ENCODE measurements around the gene LGALS9.

DNA sequence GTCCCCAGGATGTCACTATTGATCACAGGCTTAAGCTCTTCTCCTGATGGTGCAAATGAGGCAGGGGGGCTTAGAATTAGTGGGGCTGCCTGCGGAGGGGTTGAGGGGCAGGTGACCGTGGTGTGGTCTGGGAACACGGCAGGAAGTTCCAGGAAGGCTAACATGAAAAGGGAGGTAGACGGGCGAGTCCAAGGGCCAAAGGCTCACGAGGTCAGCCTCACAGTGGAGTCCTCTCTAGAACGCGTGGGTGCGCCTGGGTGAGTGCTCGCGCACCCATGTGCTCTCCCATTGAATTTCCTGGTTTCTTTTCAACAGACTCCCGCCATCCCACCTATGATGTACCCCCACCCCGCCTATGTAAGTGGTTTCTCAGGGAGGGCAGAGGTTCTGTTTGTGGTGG, 15.2 kb downstream of the LGALS9 start:
- TF ChIP-seq, protein P1, sequence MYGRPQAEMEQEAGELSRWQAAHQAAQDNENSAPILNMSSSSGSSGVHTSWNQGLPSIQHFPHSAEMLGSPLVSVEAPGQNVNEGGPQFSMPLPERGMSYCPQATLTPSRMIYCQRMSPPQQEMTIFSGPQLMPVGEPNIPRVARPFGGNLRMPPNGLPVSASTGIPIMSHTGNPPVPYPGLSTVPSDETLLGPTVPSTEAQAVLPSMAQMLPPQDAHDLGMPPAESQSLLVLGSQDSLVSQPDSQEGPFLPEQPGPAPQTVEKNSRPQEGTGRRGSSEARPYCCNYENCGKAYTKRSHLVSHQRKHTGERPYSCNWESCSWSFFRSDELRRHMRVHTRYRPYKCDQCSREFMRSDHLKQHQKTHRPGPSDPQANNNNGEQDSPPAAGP (tag by site-specific recombination; IDR thresholded peaks at IDR 0.05), result no peak
- TF ChIP-seq ZNF747 (tag by site-specific recombination; IDR thresholded peaks at IDR 0.05) (no peak), ZNF596 (tag by site-specific recombination; IDR thresholded peaks at IDR 0.05) (no peak), ZNF558 (tag by site-specific recombination; IDR thresholded peaks at IDR 0.05) (no peak)
- TF ChIP-seq, protein P2, sequence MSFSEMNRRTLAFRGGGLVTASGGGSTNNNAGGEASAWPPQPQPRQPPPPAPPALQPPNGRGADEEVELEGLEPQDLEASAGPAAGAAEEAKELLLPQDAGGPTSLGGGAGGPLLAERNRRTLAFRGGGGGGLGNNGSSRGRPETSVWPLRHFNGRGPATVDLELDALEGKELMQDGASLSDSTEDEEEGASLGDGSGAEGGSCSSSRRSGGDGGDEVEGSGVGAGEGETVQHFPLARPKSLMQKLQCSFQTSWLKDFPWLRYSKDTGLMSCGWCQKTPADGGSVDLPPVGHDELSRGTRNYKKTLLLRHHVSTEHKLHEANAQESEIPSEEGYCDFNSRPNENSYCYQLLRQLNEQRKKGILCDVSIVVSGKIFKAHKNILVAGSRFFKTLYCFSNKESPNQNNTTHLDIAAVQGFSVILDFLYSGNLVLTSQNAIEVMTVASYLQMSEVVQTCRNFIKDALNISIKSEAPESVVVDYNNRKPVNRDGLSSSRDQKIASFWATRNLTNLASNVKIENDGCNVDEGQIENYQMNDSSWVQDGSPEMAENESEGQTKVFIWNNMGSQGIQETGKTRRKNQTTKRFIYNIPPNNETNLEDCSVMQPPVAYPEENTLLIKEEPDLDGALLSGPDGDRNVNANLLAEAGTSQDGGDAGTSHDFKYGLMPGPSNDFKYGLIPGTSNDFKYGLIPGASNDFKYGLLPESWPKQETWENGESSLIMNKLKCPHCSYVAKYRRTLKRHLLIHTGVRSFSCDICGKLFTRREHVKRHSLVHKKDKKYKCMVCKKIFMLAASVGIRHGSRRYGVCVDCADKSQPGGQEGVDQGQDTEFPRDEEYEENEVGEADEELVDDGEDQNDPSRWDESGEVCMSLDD (tag by site-specific recombination; IDR thresholded peaks at IDR 0.05), result no peak
- TF ChIP-seq, protein P3, sequence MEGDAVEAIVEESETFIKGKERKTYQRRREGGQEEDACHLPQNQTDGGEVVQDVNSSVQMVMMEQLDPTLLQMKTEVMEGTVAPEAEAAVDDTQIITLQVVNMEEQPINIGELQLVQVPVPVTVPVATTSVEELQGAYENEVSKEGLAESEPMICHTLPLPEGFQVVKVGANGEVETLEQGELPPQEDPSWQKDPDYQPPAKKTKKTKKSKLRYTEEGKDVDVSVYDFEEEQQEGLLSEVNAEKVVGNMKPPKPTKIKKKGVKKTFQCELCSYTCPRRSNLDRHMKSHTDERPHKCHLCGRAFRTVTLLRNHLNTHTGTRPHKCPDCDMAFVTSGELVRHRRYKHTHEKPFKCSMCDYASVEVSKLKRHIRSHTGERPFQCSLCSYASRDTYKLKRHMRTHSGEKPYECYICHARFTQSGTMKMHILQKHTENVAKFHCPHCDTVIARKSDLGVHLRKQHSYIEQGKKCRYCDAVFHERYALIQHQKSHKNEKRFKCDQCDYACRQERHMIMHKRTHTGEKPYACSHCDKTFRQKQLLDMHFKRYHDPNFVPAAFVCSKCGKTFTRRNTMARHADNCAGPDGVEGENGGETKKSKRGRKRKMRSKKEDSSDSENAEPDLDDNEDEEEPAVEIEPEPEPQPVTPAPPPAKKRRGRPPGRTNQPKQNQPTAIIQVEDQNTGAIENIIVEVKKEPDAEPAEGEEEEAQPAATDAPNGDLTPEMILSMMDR (tag by site-specific recombination; IDR thresholded peaks at IDR 0.05), result no peak

Data from HEK293 (cell line).